Ishikawa (cell line): ENCODE results near the gene NUP214.

Experiments
- CEBPB ChIP-seq: IDR thresholded peaks from 2 replicates; pipeline ENCODE4 v1.6.1; 2012
- NFIC ChIP-seq: IDR thresholded peaks from 2 replicates; pipeline ENCODE4 v1.6.1; 2012
- RAD21 ChIP-seq: IDR thresholded peaks from 2 replicates; pipeline ENCODE4 v1.6.1; 2012; ENCODE audit warnings: low read depth
- TCF12 ChIP-seq: IDR thresholded peaks from 2 replicates; pipeline ENCODE4 v1.6.1; 2012; ENCODE audit warnings: low read depth
- YY1 ChIP-seq: IDR thresholded peaks from 2 replicates; pipeline ENCODE4 v1.6.1; 2012; ENCODE audit warnings: low read depth

GRCh38 chr9:131085370-131086122 is 39.8 kb upstream of the NUP214 start:
- no peak for TF ChIP-seq YY1
- no peak for TF ChIP-seq RAD21
- no peak for TF ChIP-seq CEBPB
- no peak for TF ChIP-seq TCF12
- TF ChIP-seq NFIC: no peak
